ENCODE data around the gene STK40. TPM values are rescaled to one million over a fixed set of nuclear protein-coding genes. Genes with fewer than 3 reads are reported as not detected.

Gene STK40
- total RNA-seq, 1 experiment from 2014 or later: 26.2 TPM

GRCh38 chr1:36329817-36330216 lies 55.9 kb downstream of the STK40 start:
- TF ChIP-seq CTCF (conservative IDR thresholded peaks at IDR 0.05): no peak
- Histone ChIP-seq H3K18ac (ENCODE audit: insufficient read length, low read depth, low read length) (no peak overlapping the region), H2BK120ac (ENCODE audit: low read depth, low read length, poor library complexity, severe bottlenecking) (no peak overlapping the region), H3K4ac (ENCODE audit: low read depth, low read length) (no peak overlapping the region), H3K14ac (ENCODE audit: insufficient read depth, low read length) (no peak overlapping the region), H4K5ac (ENCODE audit: insufficient read length, low read depth, low read length) (no peak overlapping the region), H3K79me2 (ENCODE audit: insufficient read depth, low read length) (no peaks in the 10 kb centered on the region), H2BK5ac (ENCODE audit: insufficient read length, low read length) (no peak overlapping the region), H2BK12ac (ENCODE audit: insufficient read length, low read depth, low read length) (no peak overlapping the region), H3K23me2 (ENCODE audit: insufficient read length, low read depth, low read length, poor library complexity, severe bottlenecking) (no peaks in the 10 kb centered on the region), H3T11ph (ENCODE audit: low read length) (no peak overlapping the region), H3K27ac (ENCODE audit: insufficient read length, low read depth, low read length) (no peak overlapping the region), H3K9ac (ENCODE audit: extremely low read depth, insufficient read length, low read length) (no peak overlapping the region), H2BK20ac (ENCODE audit: low read depth, low read length, poor library complexity, severe bottlenecking) (no peak overlapping the region), H2BK15ac (ENCODE audit: low read depth, low read length) (no peak overlapping the region), H3K4me1 (ENCODE audit: insufficient read depth, low read length) (no peaks in the 10 kb centered on the region), H3K23ac (ENCODE audit: insufficient read length, low read depth, low read length) (no peak overlapping the region), H3K56ac (ENCODE audit: insufficient read length, low read depth, low read length) (no peak overlapping the region), H3K79me1 (ENCODE audit: insufficient read depth, low read depth, low read length, poor library complexity, severe bottlenecking) (no peaks in the 10 kb centered on the region), H3K27me3 (ENCODE audit: insufficient read depth, low read length) (no peaks in the 10 kb centered on the region), H3K9me3 (ENCODE audit: control insufficient read depth, low read depth, low read length) (no peaks in the 10 kb centered on the region), H2AK5ac (ENCODE audit: insufficient read length, low read length) (no peak overlapping the region), H3K4me2 (ENCODE audit: insufficient read depth, insufficient read length, low read length) (no peak overlapping the region), H4K91ac (ENCODE audit: insufficient read length, low read depth, low read length) (no peak overlapping the region), H4K8ac (replicated peaks; ENCODE audit: insufficient read length, low read depth, low read length) (no peak overlapping the region), H4K20me1 (ENCODE audit: control insufficient read depth, insufficient read depth, insufficient read length) (peaks cover 5% of the 10 kb centered on the region), H2AFZ (ENCODE audit: low read length) (no peak overlapping the region)
- H3K4me3 Mint-ChIP-seq: no peak overlapping the region
- peaks cover 36% of the 10 kb centered on the region for H3K27me3 Mint-ChIP-seq (ENCODE audit: low read depth)
- no peaks in the 10 kb centered on the region for H3K9me3 Mint-ChIP-seq
- no peak overlapping the region for H3K27ac Mint-ChIP-seq
- no CpG with 5 or more reads among the region's 9 CpGs for WGBS (ENCODE audit: extremely low coverage, insufficient read length, low lambda C conversion rate)
- peaks cover 0 to 2% (median 0%) of the 10 kb centered on the region in 3 experiments; a peak in 1 of 7 replicates for H3K36me3 Mint-ChIP-seq (ENCODE audit: insufficient read depth in 1 of 3, low read depth in 3 of 3)
- peaks cover 5 to 6% of the 10 kb centered on the region in 2 experiments for H3K4me1 Mint-ChIP-seq
- DNase-seq: no peak

Measured in H9 (cell line).